HEK293T (cell line): ENCODE measurements around the gene CDK5RAP3.

Experiments
- ARNT ChIP-seq: fragments of 450-650 bp; IDR thresholded peaks from 2 replicates; pipeline ENCODE4 v1.6.1; 2017; ENCODE audit warnings: mild to moderate bottlenecking
- BHLHE40 ChIP-seq: fragments of 450-650 bp; IDR thresholded peaks from 2 replicates; pipeline ENCODE4 v1.6.1; 2016; ENCODE audit warnings: mild to moderate bottlenecking, moderate library complexity, borderline replicate concordance
- CTBP1 ChIP-seq: fragments of 450-650 bp; IDR thresholded peaks from 2 replicates; pipeline ENCODE4 v1.6.1; 2016; ENCODE audit warnings: borderline replicate concordance
- ELF4 ChIP-seq: fragments of 450-650 bp; IDR thresholded peaks from 2 replicates; pipeline ENCODE4 v1.6.1; 2017; ENCODE audit warnings: antibody characterized with exemption
- FOXK2 ChIP-seq: fragments of 450-650 bp; IDR thresholded peaks from 2 replicates; pipeline ENCODE4 v1.6.1; 2016; ENCODE audit warnings: mild to moderate bottlenecking
- FOXM1 ChIP-seq: fragments of 450-650 bp; IDR thresholded peaks from 2 replicates; pipeline ENCODE4 v1.6.1; 2017; ENCODE audit warnings: mild to moderate bottlenecking, borderline replicate concordance
- HDGF ChIP-seq: fragments of 450-650 bp; IDR thresholded peaks from 2 replicates; pipeline ENCODE4 v1.6.1; 2017; ENCODE audit warnings: antibody characterized with exemption, borderline replicate concordance
- PKNOX1 ChIP-seq: fragments of 450-650 bp; IDR thresholded peaks from 2 replicates; pipeline ENCODE4 v1.6.1; 2016
- SP1 ChIP-seq: fragments of 450-650 bp; IDR thresholded peaks from 2 replicates; pipeline ENCODE4 v1.6.1; 2017
- SUZ12 ChIP-seq: fragments of 450-650 bp; IDR thresholded peaks from 2 replicates; pipeline ENCODE4 v1.6.1; 2016; ENCODE audit warnings: mild to moderate bottlenecking
- ZNF384 ChIP-seq: fragments of 450-650 bp; IDR thresholded peaks from 2 replicates; pipeline ENCODE4 v1.6.1; 2016

- no peak for TF ChIP-seq ELF4
- TF ChIP-seq ARNT = no peak
- no peak for TF ChIP-seq SUZ12
- no peak for TF ChIP-seq SP1
- no peak for TF ChIP-seq FOXM1
- no peak for TF ChIP-seq HDGF
- no peak for TF ChIP-seq FOXK2
- TF ChIP-seq ZNF384 = no peak
- no peak for TF ChIP-seq PKNOX1
- TF ChIP-seq CTBP1 = no peak
- no peak for TF ChIP-seq BHLHE40
Measured at GRCh38 chr17:47990962-47991731, 20.2 kb downstream of the CDK5RAP3 start.
